MM.1S (cell line): ENCODE data around the gene NOS1.
"Not testable (repeated sequence)": the region's sequence is repeated elsewhere in the genome, so short reads cannot be mapped to it uniquely, and the experiment has no call there.

Experiments
- DNase-seq: peaks from one replicate; pipeline ENCODE4 v3.0.0-alpha.2; 2015
- H2AFZ ChIP-seq: fragments of 300-600 bp; sonication (generic); 2 replicates; pipeline ENCODE4 v1.6.0; 2016; ENCODE audit warnings: antibody characterized with exemption, low read length
- H3F3A ChIP-seq: fragments of 300-600 bp; sonication (generic); 2 replicates; pipeline ENCODE4 v1.6.1; 2016; ENCODE audit warnings: mild to moderate bottlenecking, antibody characterized with exemption, low read length, moderate library complexity, mixed read lengths; ENCODE audit not compliant: insufficient read depth
- H3K27ac ChIP-seq: fragments of 300-600 bp; sonication (generic); 2 replicates; pipeline ENCODE4 v1.5.1; 2016; ENCODE audit warnings: mild to moderate bottlenecking, low read length
- H3K27me3 ChIP-seq: fragments of 300-600 bp; sonication (generic); replicated peaks from 2 replicates; pipeline ENCODE4 v1.6.0; 2016; ENCODE audit warnings: low read length; ENCODE audit not compliant: insufficient read depth
- H3K36me3 ChIP-seq: fragments of 300-600 bp; sonication (generic); replicated peaks from 2 replicates; pipeline ENCODE4 v1.6.1; 2016; ENCODE audit warnings: mild to moderate bottlenecking, low read length, mixed read lengths; ENCODE audit not compliant: insufficient read depth
- H3K4me1 ChIP-seq: fragments of 300-600 bp; sonication (generic); 2 replicates; pipeline ENCODE4 v1.6.1; 2016; ENCODE audit warnings: low read length, mixed read lengths
- H3K4me2 ChIP-seq: fragments of 300-600 bp; sonication (generic); 2 replicates; pipeline ENCODE4 v1.6.0; 2016; ENCODE audit warnings: low read depth, low read length
- H3K4me3 ChIP-seq: fragments of 300-600 bp; sonication (generic); 2 replicates; pipeline ENCODE4 v1.5.1; 2016; ENCODE audit warnings: low read length, mixed read lengths
- H3K79me2 ChIP-seq: fragments of 300-600 bp; sonication (generic); 2 replicates; pipeline ENCODE4 v1.6.1; 2016; ENCODE audit warnings: mixed run types, low read length, mixed read lengths
- H3K9ac ChIP-seq: fragments of 300-600 bp; sonication (generic); 2 replicates; pipeline ENCODE4 v1.6.1; 2016; ENCODE audit warnings: low read length, mixed read lengths
- H3K9me2 ChIP-seq: fragments of 300-600 bp; sonication (generic); replicated peaks from 2 replicates; pipeline ENCODE4 v1.6.1; 2016; ENCODE audit warnings: mild to moderate bottlenecking, low read length, mixed read lengths; ENCODE audit not compliant: insufficient read depth
- H3K9me3 ChIP-seq: fragments of 300-600 bp; sonication (generic); replicated peaks from 2 replicates; pipeline ENCODE4 v1.6.1; 2016; ENCODE audit warnings: mild to moderate bottlenecking, low read length, mixed read lengths; ENCODE audit not compliant: insufficient read depth
- H4K20me1 ChIP-seq: fragments of 300-600 bp; sonication (generic); 2 replicates; pipeline ENCODE4 v1.6.1; 2016; ENCODE audit warnings: mild to moderate bottlenecking, low read length, moderate library complexity, mixed read lengths; ENCODE audit not compliant: insufficient read depth
- CTCF ChIP-seq: fragments of 300-600 bp; sonication (generic); IDR thresholded peaks from 2 replicates; pipeline ENCODE4 v1.5.1; 2016; ENCODE audit warnings: antibody characterized with exemption, low read length, mixed read lengths
- EZH2 ChIP-seq: fragments of 300-600 bp; sonication (generic); optimal IDR thresholded peaks from 2 replicates; pipeline ENCODE3; 2017; ENCODE audit warnings: low read depth, mild to moderate bottlenecking, antibody characterized with exemption, low read length, mixed read lengths
- EZH2phosphoT487 ChIP-seq: fragments of 300-600 bp; sonication (generic); IDR thresholded peaks from 2 replicates; pipeline ENCODE4 v1.6.1; 2018; ENCODE audit warnings: antibody characterized with exemption, low read length

Gene NOS1

DNA sequence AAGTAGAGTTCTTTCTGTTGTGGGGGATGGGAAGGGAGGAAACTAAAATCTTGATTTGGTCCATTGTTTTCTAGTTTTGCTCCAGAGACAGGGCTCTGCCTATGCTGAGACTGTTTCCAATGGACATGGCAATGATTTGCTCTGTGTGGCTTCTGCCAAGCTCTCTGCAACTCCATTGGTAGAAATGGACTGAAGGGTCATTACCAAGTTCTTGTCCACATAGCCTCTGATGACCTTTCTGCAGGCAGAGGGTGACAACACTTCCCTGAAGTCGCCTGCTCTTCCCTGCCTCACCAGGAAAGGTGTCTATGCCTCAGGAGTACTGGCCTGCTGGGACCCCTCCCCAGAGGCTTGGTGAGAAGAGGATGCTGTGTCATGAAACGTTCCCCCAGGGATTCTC, 39.5 kb upstream of the NOS1 start:
- Histone ChIP-seq H4K20me1 (no peaks in the 10 kb centered on the region), H3K4me3 (no peak overlapping the region), H2AFZ (no peak overlapping the region), H3K9me3 (no peaks in the 10 kb centered on the region), H3K27ac (no peak overlapping the region), H3K4me2 (no peak overlapping the region), H3K9ac (no peak overlapping the region), H3K79me2 (no peaks in the 10 kb centered on the region), H3K4me1 (no peaks in the 10 kb centered on the region), H3K27me3 (no peaks in the 10 kb centered on the region), H3F3A (no peaks in the 10 kb centered on the region), H3K9me2 (no peaks in the 10 kb centered on the region), H3K36me3 (no peaks in the 10 kb centered on the region)
- TF ChIP-seq EZH2phosphoT487 (no peak), EZH2 (no peak), CTCF (no peak)
- DNase-seq = no peak

GRCh38 chr12:117398482-117398881, 37.1 kb upstream of the NOS1 start:
- H3K27me3 ChIP-seq, H3K36me3 ChIP-seq, H3K79me2 ChIP-seq, H3K4me1 ChIP-seq, H3K9ac ChIP-seq, H3K4me2 ChIP-seq, H2AFZ ChIP-seq, H3K27ac ChIP-seq, H4K20me1 ChIP-seq, DNase-seq, H3K4me3 ChIP-seq, H3K9me3 ChIP-seq, H3F3A ChIP-seq, H3K9me2 ChIP-seq: not testable (repeated sequence)

DNA sequence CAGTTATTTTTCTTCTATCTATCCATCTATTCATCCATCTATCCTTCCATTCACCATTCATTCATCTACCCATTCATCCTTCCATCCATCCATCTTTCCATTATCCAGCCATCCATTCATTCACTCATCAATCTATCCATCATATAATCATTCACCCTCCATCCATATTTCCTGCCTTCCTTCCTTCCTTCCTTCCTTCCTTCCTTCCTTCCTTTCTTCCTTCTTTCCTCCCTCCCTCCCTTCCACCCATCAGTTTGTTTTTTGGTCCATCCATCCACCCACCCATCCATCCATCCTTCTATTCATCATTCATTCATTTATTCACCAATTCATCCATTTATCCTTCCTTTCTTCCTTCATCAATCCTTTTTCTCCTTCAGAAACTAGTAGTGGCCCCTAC, 34.3 kb upstream of the NOS1 start:
- H3K4me3 ChIP-seq = no peak overlapping the region
- TF ChIP-seq EZH2phosphoT487 (no peak), CTCF (no peak), EZH2 (no peak)
- H3K36me3 ChIP-seq = no peaks in the 10 kb centered on the region
- no peaks in the 10 kb centered on the region for H3K9me3 ChIP-seq
- no peaks in the 10 kb centered on the region for H3K9me2 ChIP-seq
- H3K27me3 ChIP-seq = no peaks in the 10 kb centered on the region
- H2AFZ ChIP-seq = no peak overlapping the region
- no peaks in the 10 kb centered on the region for H3K79me2 ChIP-seq
- no peak overlapping the region for H3K4me2 ChIP-seq
- no peak for DNase-seq
- no peak overlapping the region for H3K27ac ChIP-seq
- no peaks in the 10 kb centered on the region for H3F3A ChIP-seq
- H4K20me1 ChIP-seq = no peaks in the 10 kb centered on the region
- no peak overlapping the region for H3K9ac ChIP-seq
- no peaks in the 10 kb centered on the region for H3K4me1 ChIP-seq

GRCh38 chr12:117394491-117394890, 33.1 kb upstream of the NOS1 start:
- Histone ChIP-seq H3K36me3 (no peaks in the 10 kb centered on the region), H3K79me2 (no peaks in the 10 kb centered on the region), H3K27me3 (no peaks in the 10 kb centered on the region), H2AFZ (no peak overlapping the region), H3F3A (no peaks in the 10 kb centered on the region), H3K9me2 (no peaks in the 10 kb centered on the region), H3K9me3 (no peaks in the 10 kb centered on the region), H3K27ac (no peak overlapping the region), H3K4me1 (no peaks in the 10 kb centered on the region), H4K20me1 (no peaks in the 10 kb centered on the region), H3K4me2 (no peak overlapping the region), H3K9ac (no peak overlapping the region), H3K4me3 (no peak overlapping the region)
- TF ChIP-seq CTCF (no peak), EZH2phosphoT487 (no peak)
- DNase-seq = no peak
